K562 (cell line): ENCODE data around the gene HIVEP3. TPM values are rescaled to one million over a fixed set of nuclear protein-coding genes. Genes with fewer than 3 reads are reported as not detected.

Source experiments
- ATF3 ChIP-seq, 2 experiments: fragments of 450-650 bp in 1 of 2; sonication (generic) in 1 of 2; formaldehyde crosslinking in 1 of 2; IDR thresholded peaks in 1 of 2; conservative IDR thresholded peaks in 1 of 2; 2 replicates each; pipeline versions ENCODE4 v1.6.1 to v1.8.1; 2016 to 2023; ENCODE audit warnings: mild to moderate bottlenecking in 2 of 2, moderate library complexity in 2 of 2, inconsistent platforms in 1 of 2, missing genetic modification reagents in 1 of 2
- FOXM1 ChIP-seq, 2 experiments: fragments of 450-650 bp in 1 of 2; sonication (generic) in 1 of 2; formaldehyde crosslinking in 1 of 2; IDR thresholded peaks; 2 replicates each; pipeline versions ENCODE4 v1.6.1 to v1.9.0; 2017 to 2022; ENCODE audit warnings: low read depth in 2 of 2, mild to moderate bottlenecking in 2 of 2, missing genetic modification reagents in 1 of 2, moderate library complexity in 1 of 2
- NONO ChIP-seq, 2 experiments: fragments of 200-400 bp in 1 of 2; fragments of 450-650 bp in 1 of 2; formaldehyde crosslinking in 1 of 2; IDR thresholded peaks; 2 replicates each; pipeline ENCODE4 v1.6.1; 2017; ENCODE audit warnings: low read depth in 2 of 2, mild to moderate bottlenecking in 2 of 2, moderate library complexity in 2 of 2, low read length in 1 of 2
- PPARD ChIP-seq: fragments of 250-450 bp; sonication (Bioruptor Pico); IDR thresholded peaks from 2 replicates; pipeline ENCODE4 v1.8.0; 2022; ENCODE audit warnings: inconsistent platforms, mild to moderate bottlenecking, moderate library complexity
- PREB ChIP-seq: sonication (generic); formaldehyde crosslinking; IDR thresholded peaks from 2 replicates; pipeline ENCODE4 v1.8.1; 2023; ENCODE audit warnings: mild to moderate bottlenecking, missing genetic modification reagents
- SAP30 ChIP-seq: fragments of 200-600 bp; sonication (generic); IDR thresholded peaks from 2 replicates; pipeline ENCODE4 v1.6.1; 2012; ENCODE audit warnings: borderline replicate concordance, low read depth, mild to moderate bottlenecking, moderate library complexity, low read length, control low read depth, inconsistent platforms; ENCODE audit not compliant: insufficient read depth, poor library complexity, severe bottlenecking
- SMARCA5 ChIP-seq: fragments of 450-650 bp; IDR thresholded peaks from 2 replicates; pipeline ENCODE4 v1.6.1; 2016
- ZNF232 ChIP-seq: sonication (generic); formaldehyde crosslinking; IDR thresholded peaks from 2 replicates; pipeline ENCODE4 v1.8.0; 2022; ENCODE audit warnings: mild to moderate bottlenecking, missing genetic modification reagents
- polyA plus RNA-seq, 8 experiments: library from polyadenylated mRNA; depleted of rRNA in 4 of 8; stranded (reverse) in 5 of 8; unstranded in 3 of 8; fragments of >200 nt; fragmentation: Nextera tagmentation in 2 of 8; fragmentation: Illumina TruSeq in 1 of 8; extraction: Ambion mirVana in 2 of 8; extraction: Trizol in 1 of 8; gene quantifications; 2 replicates each; pipeline versions ENCODE4 v1.2.1 to v1.2.3, GENCODE V29; 2011 to 2014; ENCODE audit warnings: inconsistent platforms in 1 of 8, missing spikeins in 1 of 8
- total RNA-seq, 7 experiments: library from RNA; depleted of rRNA in 6 of 7; stranded (reverse); fragments of >200 nt in 6 of 7; fragmentation: Illumina TruSeq in 2 of 7; extraction: Trizol in 2 of 7; gene quantifications; 2 replicates each; pipeline versions ENCODE4 v1.2.1 to v1.2.3, GENCODE V29; 2011 to 2021; ENCODE audit warnings: low replicate concordance in 1 of 7

HIVEP3 gene
- total and polyA plus RNA-seq, 9 of the 15 experiments (the other 6 are each of a cell fraction or from before 2014, with no cell fraction given), result 0.09 to 0.58 (median 0.34) TPM; not detected in 1

GRCh38 chr1:41855713-41856112, 63.0 kb downstream of the HIVEP3 start (continued):
- TF ChIP-seq SAP30, result no peak
- peak; percentile 66 for TF ChIP-seq ATF3 (IDR thresholded peaks at IDR 0.05)
- TF ChIP-seq ATF3 (CRISPR knock-in tag; conservative IDR thresholded peaks at IDR 0.05), result no peak
- no peak for TF ChIP-seq ZNF232 (CRISPR knock-in tag)
- no peak for TF ChIP-seq PPARD (CRISPR knock-in tag)
- no peak for TF ChIP-seq PREB
- TF ChIP-seq FOXM1 (IDR thresholded peaks at IDR 0.05; ENCODE audit: low read depth), result no peak
- TF ChIP-seq FOXM1 (CRISPR knock-in tag; IDR thresholded peaks at IDR 0.05; ENCODE audit: low read depth), result no peak
- TF ChIP-seq NONO (IDR thresholded peaks at IDR 0.05; ENCODE audit: low read depth in 2 of 2, low read length in 1 of 2), result no peak
- TF ChIP-seq SMARCA5, result no peak
